Astrocyte (in vitro differentiated cells and primary cell): ENCODE measurements around the gene NTM. TPM values are rescaled to one million over a fixed set of nuclear protein-coding genes. Genes with fewer than 3 reads are reported as not detected.

Experiments used
- DNase-seq: peaks from one replicate; pipeline ENCODE4 v3.0.0-alpha.2; 2010; ENCODE audit warnings: low read depth
- FAIRE-seq: peaks from 2 replicates; lab custom pipeline; 2011; peaks lifted over from hg19 to GRCh38; lab: Jason Lieb, UNC
- H2AFZ ChIP-seq: 2 replicates; pipeline ENCODE4 v1.6.0; 2012; ENCODE audit warnings: low read depth, low read length, inconsistent platforms
- H3K27ac ChIP-seq: 2 replicates; pipeline ENCODE4 v1.5.1; 2011; ENCODE audit warnings: low read depth, low read length, inconsistent platforms
- H3K27me3 ChIP-seq: 2 replicates; pipeline ENCODE4 v1.6.0; 2011; ENCODE audit warnings: low read length, inconsistent platforms; ENCODE audit not compliant: insufficient read depth
- H3K36me3 ChIP-seq: 2 replicates; pipeline ENCODE4 v1.5.1; 2011; ENCODE audit warnings: low read length, inconsistent platforms; ENCODE audit not compliant: insufficient read depth
- H3K4me1 ChIP-seq: 2 replicates; pipeline ENCODE4 v1.5.1; 2011; ENCODE audit warnings: low read length, inconsistent platforms; ENCODE audit not compliant: insufficient read depth
- H3K4me2 ChIP-seq: 2 replicates; pipeline ENCODE4 v1.6.0; 2012; ENCODE audit warnings: low read length, inconsistent platforms
- H3K4me3 ChIP-seq: 2 replicates; pipeline ENCODE4 v1.5.1; 2011; ENCODE audit warnings: low read depth, mild to moderate bottlenecking, low read length, inconsistent platforms; ENCODE audit not compliant: insufficient read depth
- H3K79me2 ChIP-seq: 2 replicates; pipeline ENCODE4 v1.6.0; 2012; ENCODE audit warnings: mild to moderate bottlenecking, low read length, inconsistent platforms; ENCODE audit not compliant: insufficient read depth
- H3K9ac ChIP-seq: 2 replicates; pipeline ENCODE4 v1.6.0; 2012; ENCODE audit warnings: mild to moderate bottlenecking, low read length, inconsistent platforms
- H3K9me3 ChIP-seq: 2 replicates; pipeline ENCODE4 v1.5.1; 2012; ENCODE audit warnings: low read depth, mild to moderate bottlenecking, low read length, inconsistent platforms; ENCODE audit not compliant: insufficient read depth
- H4K20me1 ChIP-seq: 2 replicates; pipeline ENCODE4 v1.6.0; 2012; ENCODE audit warnings: low read length, inconsistent platforms; ENCODE audit not compliant: insufficient read depth
- H3K27ac Mint-ChIP-seq: one replicate; pipeline ENCODE4 v1.8.0; 2021; ENCODE audit warnings: mild to moderate bottlenecking, mixed read lengths; ENCODE audit not compliant: unreplicated experiment
- H3K27me3 Mint-ChIP-seq: one replicate; pipeline ENCODE4 v1.8.0; 2021; ENCODE audit warnings: low read depth, mixed read lengths; ENCODE audit not compliant: unreplicated experiment
- H3K36me3 Mint-ChIP-seq: one replicate; pipeline ENCODE4 v1.8.0; 2021; ENCODE audit warnings: low read depth, mixed read lengths; ENCODE audit not compliant: unreplicated experiment
- H3K4me1 Mint-ChIP-seq: one replicate; pipeline ENCODE4 v1.8.0; 2021; ENCODE audit warnings: low read depth, mixed read lengths; ENCODE audit not compliant: unreplicated experiment
- H3K4me3 Mint-ChIP-seq: one replicate; pipeline ENCODE4 v1.8.0; 2021; ENCODE audit warnings: mild to moderate bottlenecking, moderate library complexity, mixed read lengths; ENCODE audit not compliant: unreplicated experiment
- H3K9me3 Mint-ChIP-seq: one replicate; pipeline ENCODE4 v1.8.0; 2021; ENCODE audit warnings: mild to moderate bottlenecking, mixed read lengths; ENCODE audit not compliant: unreplicated experiment
- CTCF ChIP-seq: IDR thresholded peaks from 2 replicates; pipeline ENCODE4 v1.5.1; 2011; ENCODE audit warnings: low read depth, mild to moderate bottlenecking, inconsistent platforms, low read length, moderate library complexity; ENCODE audit not compliant: insufficient read depth
- EZH2 ChIP-seq: IDR thresholded peaks from 2 replicates; pipeline ENCODE4 v1.6.1; 2012; ENCODE audit warnings: mild to moderate bottlenecking, low read length, inconsistent platforms; ENCODE audit not compliant: insufficient read depth
- total RNA-seq: library from RNA; stranded (reverse); gene quantifications from 2 replicates; pipeline ENCODE4 v1.2.1, GENCODE V29; 2021

NTM gene
- total RNA-seq, 1 donor from 2014 or later = 98.2 TPM

DNA sequence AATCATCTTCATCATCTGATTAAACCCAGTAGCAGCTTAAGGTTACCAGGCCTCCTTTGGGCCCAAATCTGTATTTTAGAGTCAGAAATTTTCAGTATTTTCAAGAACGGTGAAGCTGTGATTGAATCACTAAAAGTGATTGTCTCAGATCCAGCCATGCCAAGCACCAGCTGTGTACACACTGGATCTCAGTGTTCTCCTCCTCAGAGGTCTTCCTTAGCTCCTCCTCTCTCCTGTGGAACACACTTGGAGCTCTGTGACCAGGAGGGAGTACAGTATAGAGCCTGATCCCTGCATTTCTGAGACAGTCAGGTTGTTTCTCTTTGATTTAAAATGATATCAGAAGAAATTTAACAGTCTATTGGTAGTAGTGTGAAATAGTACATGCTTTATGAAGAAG lies 401.1 kb downstream of the NTM start:
- H2AFZ ChIP-seq = no peak overlapping the region
- H3K4me3 ChIP-seq = no peak overlapping the region
- DNase-seq = no peak
- TF ChIP-seq EZH2 (no peak), CTCF (no peak)
- no peaks in the 10 kb centered on the region for H4K20me1 ChIP-seq
- no peaks in the 10 kb centered on the region for H3K36me3 ChIP-seq
- no peaks in the 10 kb centered on the region for H3K27me3 ChIP-seq
- Mint-ChIP-seq H3K9me3 (no peaks in the 10 kb centered on the region), H3K36me3 (no peaks in the 10 kb centered on the region), H3K27ac (no peak overlapping the region), H3K4me1 (peaks cover 20% of the 10 kb centered on the region), H3K27me3 (no peaks in the 10 kb centered on the region), H3K4me3 (no peak overlapping the region)
- H3K9me3 ChIP-seq = no peaks in the 10 kb centered on the region
- no peak for FAIRE-seq
- no peak overlapping the region for H3K27ac ChIP-seq
- H3K79me2 ChIP-seq = no peaks in the 10 kb centered on the region
- H3K4me1 ChIP-seq = peaks cover 30% of the 10 kb centered on the region
- no peak overlapping the region for H3K4me2 ChIP-seq
- no peak overlapping the region for H3K9ac ChIP-seq

GRCh38 chr11:131773626-131774025 lies 403.2 kb downstream of the NTM start:
- H3K27me3 Mint-ChIP-seq = no peaks in the 10 kb centered on the region
- no peak overlapping the region for H3K27ac Mint-ChIP-seq
- H3K9me3 Mint-ChIP-seq = no peaks in the 10 kb centered on the region

More at GRCh38 chr11:131773626-131774025, 403.2 kb downstream of the NTM start:
- Histone ChIP-seq H3K4me1 (peaks cover 18% of the 10 kb centered on the region), H3K9ac (no peak overlapping the region), H3K4me3 (no peak overlapping the region), H2AFZ (no peak overlapping the region), H3K4me2 (no peak overlapping the region), H3K36me3 (no peaks in the 10 kb centered on the region), H3K27ac (no peak overlapping the region), H3K9me3 (no peaks in the 10 kb centered on the region), H3K27me3 (no peaks in the 10 kb centered on the region), H4K20me1 (no peaks in the 10 kb centered on the region), H3K79me2 (no peaks in the 10 kb centered on the region)
- TF ChIP-seq EZH2 = no peak
- no peak for TF ChIP-seq CTCF
- peaks cover 8% of the 10 kb centered on the region for H3K4me1 Mint-ChIP-seq
- H3K36me3 Mint-ChIP-seq = no peaks in the 10 kb centered on the region
- FAIRE-seq (no peak), DNase-seq (no peak)
- H3K4me3 Mint-ChIP-seq = no peak overlapping the region
